ENCODE results near the gene CGREF1. TPM values are rescaled to one million over a fixed set of nuclear protein-coding genes. Genes with fewer than 3 reads are reported as not detected.

The CGREF1 gene
- total RNA-seq, 2 experiments from 2014 or later: not detected

- ChIA-PET POLR2A (no interaction called here), CTCF (ENCODE audit: unreplicated experiment) (no interaction called here)
- no peak for DNase-seq (ENCODE audit: low spot score)
- intact Hi-C loops (cut with micrococcal nuclease; ENCODE audit: unreplicated experiment): no loop called here
- Histone ChIP-seq H3K9me3 (ENCODE audit: low read length) (peaks cover 7% of the 10 kb centered on the region; the same call in 1 of the 2 replicates), H3K9me2 (ENCODE audit: insufficient read depth, low read length) (no peaks in the 10 kb centered on the region), H3K4me2 (ENCODE audit: low read length) (no peak within 1 kb of the TSS), H3K27ac (ENCODE audit: low read depth, low read length, poor library complexity, severe bottlenecking) (no peak within 1 kb of the TSS), H2AFZ (ENCODE audit: low read length) (no peak within 1 kb of the TSS), H3K4me3 (ENCODE audit: low read depth, low read length, poor library complexity, severe bottlenecking) (no peak within 1 kb of the TSS), H3K4me1 (ENCODE audit: insufficient read depth, low read length, poor library complexity, severe bottlenecking) (peaks cover 8% of the 10 kb centered on the region), H4K20me1 (ENCODE audit: insufficient read depth, low read length) (no peaks in the 10 kb centered on the region), H3K36me3 (ENCODE audit: insufficient read depth, low read length) (no peaks in the 10 kb centered on the region), H3K79me2 (ENCODE audit: insufficient read depth, low read depth, low read length) (peaks cover under 1% of the 10 kb centered on the region; the same call in 1 of the 2 replicates)
- TF ChIP-seq EZH2phosphoT487 (IDR thresholded peaks at IDR 0.05; ENCODE audit: borderline replicate concordance, low read depth, low read length): no peak
- TF ChIP-seq CTCF (conservative IDR thresholded peaks at IDR 0.05; ENCODE audit: low read length): no peak
- no TSS peak for BruUV-seq (replicated peaks)
These were observed 20.4 kb upstream of the CGREF1 start, which contains the start of gene PRR30 for GRCh38 chr2:27139310-27139709. TSS of gene PRR30 (minus strand) at chr2:27139410. CDS start at chr2:27138329, 1,081 bp downstream.

DNA sequence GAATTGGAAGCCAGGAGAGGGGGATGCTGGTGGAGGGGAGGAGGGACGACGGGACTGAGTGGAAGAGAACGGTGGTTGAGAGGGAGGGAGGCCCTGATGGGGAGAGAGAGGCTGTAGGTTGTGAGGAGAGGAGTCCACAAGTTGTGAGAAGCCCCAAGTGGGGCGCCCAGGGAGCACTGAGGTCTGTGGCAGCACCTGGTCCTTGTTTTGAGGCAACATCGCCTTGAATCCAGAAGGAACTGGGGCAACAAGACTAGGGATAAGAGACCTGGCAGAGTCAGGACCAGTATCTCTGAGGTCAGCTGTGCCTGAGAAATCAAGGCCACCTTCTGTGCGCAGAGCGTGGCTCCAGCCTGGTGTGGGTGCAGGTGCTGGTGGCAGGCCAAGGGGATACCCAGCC lies 19.2 kb upstream of the CGREF1 start:
- Histone ChIP-seq H3K4me3 (ENCODE audit: low read depth, low read length, poor library complexity, severe bottlenecking) (no peak overlapping the region), H3K4me2 (ENCODE audit: low read length) (no peak overlapping the region), H3K4me1 (ENCODE audit: insufficient read depth, low read length, poor library complexity, severe bottlenecking) (peaks cover 14% of the 10 kb centered on the region), H3K9me2 (ENCODE audit: insufficient read depth, low read length) (no peaks in the 10 kb centered on the region), H4K20me1 (ENCODE audit: insufficient read depth, low read length) (peaks cover 5% of the 10 kb centered on the region; the same call in 1 of the 2 replicates), H3K36me3 (ENCODE audit: insufficient read depth, low read length) (peaks cover 4% of the 10 kb centered on the region; the same call in 1 of the 2 replicates), H3K79me2 (ENCODE audit: insufficient read depth, low read depth, low read length) (peaks cover 12% of the 10 kb centered on the region), H3K9me3 (ENCODE audit: low read length) (peaks cover 2% of the 10 kb centered on the region; the same call in 1 of the 2 replicates), H2AFZ (ENCODE audit: low read length) (no peak overlapping the region), H3K27ac (ENCODE audit: low read depth, low read length, poor library complexity, severe bottlenecking) (no peak overlapping the region)
- no TSS peak for BruUV-seq (replicated peaks)
- intact Hi-C loops (cut with micrococcal nuclease; ENCODE audit: unreplicated experiment): no loop called here
- DNase-seq (ENCODE audit: low spot score): no peak
- POLR2A ChIA-PET: no interaction called here
- CTCF ChIA-PET (ENCODE audit: unreplicated experiment): no interaction called here
- no peak for TF ChIP-seq EZH2phosphoT487 (IDR thresholded peaks at IDR 0.05; ENCODE audit: borderline replicate concordance, low read depth, low read length)
- no peak for TF ChIP-seq CTCF (conservative IDR thresholded peaks at IDR 0.05; ENCODE audit: low read length)

GRCh38 chr2:27137322-27137935 lies 18.5 kb upstream of the CGREF1 start:
- no peak overlapping the region for H3K4me2 ChIP-seq (ENCODE audit: low read length)
- no TSS peak for BruUV-seq (replicated peaks)
- POLR2A ChIA-PET: interaction anchor here (0.8 kb wide), 1 partner anchor 23 kb away, joined by 3 read pairs; no protein-coding TSS in a partner anchor
- peaks cover 19% of the 10 kb centered on the region for H3K79me2 ChIP-seq (ENCODE audit: insufficient read depth, low read depth, low read length)
- CTCF ChIA-PET (ENCODE audit: unreplicated experiment): no interaction called here
- no peak overlapping the region for H2AFZ ChIP-seq (ENCODE audit: low read length)
- no peak overlapping the region for H3K4me3 ChIP-seq (ENCODE audit: low read depth, low read length, poor library complexity, severe bottlenecking)
- intact Hi-C loops (cut with micrococcal nuclease; ENCODE audit: unreplicated experiment): no loop called here
- peaks cover 5% of the 10 kb centered on the region; the same call in 1 of the 2 replicates for H4K20me1 ChIP-seq (ENCODE audit: insufficient read depth, low read length)
- H3K36me3 ChIP-seq (ENCODE audit: insufficient read depth, low read length): peaks cover 11% of the 10 kb centered on the region
- DNase-seq (ENCODE audit: low spot score): no peak
- H3K27ac ChIP-seq (ENCODE audit: low read depth, low read length, poor library complexity, severe bottlenecking): no peak overlapping the region
- H3K9me3 ChIP-seq (ENCODE audit: low read length): no peaks in the 10 kb centered on the region
- TF ChIP-seq CTCF (conservative IDR thresholded peaks at IDR 0.05; ENCODE audit: low read length): no peak
- TF ChIP-seq EZH2phosphoT487 (IDR thresholded peaks at IDR 0.05; ENCODE audit: borderline replicate concordance, low read depth, low read length): no peak
- H3K9me2 ChIP-seq (ENCODE audit: insufficient read depth, low read length): no peaks in the 10 kb centered on the region
- peaks cover 20% of the 10 kb centered on the region for H3K4me1 ChIP-seq (ENCODE audit: insufficient read depth, low read length, poor library complexity, severe bottlenecking)
